HepG2 (cell line): Measurements from ENCODE around the gene KLHL30. TPM values are rescaled to one million over a fixed set of nuclear protein-coding genes. Genes with fewer than 3 reads are reported as not detected.
A peak's percentile ranks its signal among the peaks of the same experiment; 100 is the strongest.

Experiments
- AGO1 ChIP-seq: fragments of 200-400 bp; formaldehyde crosslinking; IDR thresholded peaks from 2 replicates; pipeline ENCODE4 v1.6.1; 2017; ENCODE audit warnings: mild to moderate bottlenecking, low read depth, low read length, moderate library complexity; ENCODE audit not compliant: poor library complexity, severe bottlenecking
- FUBP1 ChIP-seq: sonication (generic); formaldehyde crosslinking; IDR thresholded peaks from 2 replicates; pipeline ENCODE4 v1.5.1; 2020; ENCODE audit warnings: missing genetic modification reagents, mild to moderate bottlenecking, borderline replicate concordance
- LCORL ChIP-seq, 2 experiments: fragments of 450-650 bp in 1 of 2; sonication (generic) in 1 of 2; formaldehyde crosslinking in 1 of 2; IDR thresholded peaks; 2 replicates each; pipeline versions ENCODE4 v1.5.0 to v1.6.1; 2017 to 2020; ENCODE audit warnings: antibody characterized with exemption in 1 of 2, missing genetic modification reagents in 1 of 2
- MATR3 ChIP-seq: sonication (generic); formaldehyde crosslinking; IDR thresholded peaks from 2 replicates; pipeline ENCODE4 v1.4.0; 2020; ENCODE audit warnings: missing genetic modification reagents
- NR2F6 ChIP-seq, 2 experiments: IDR thresholded peaks; 2 replicates each; pipeline ENCODE4 v1.6.1; 2016; ENCODE audit warnings: antibody characterized with exemption in 1 of 2, mild to moderate bottlenecking in 1 of 2
- POGZ ChIP-seq: sonication (generic); formaldehyde crosslinking; IDR thresholded peaks from 2 replicates; pipeline ENCODE4 v1.4.0; 2020; ENCODE audit warnings: mild to moderate bottlenecking, missing genetic modification reagents
- RFXAP ChIP-seq: sonication (generic); formaldehyde crosslinking; IDR thresholded peaks from 2 replicates; pipeline ENCODE4 v1.4.0; 2020; ENCODE audit warnings: missing genetic modification reagents, borderline replicate concordance
- SALL1 ChIP-seq: sonication (generic); formaldehyde crosslinking; IDR thresholded peaks from 2 replicates; pipeline ENCODE4 v1.8.0; 2022; ENCODE audit warnings: mild to moderate bottlenecking, missing genetic modification reagents
- SOX5 ChIP-seq: IDR thresholded peaks from 2 replicates; pipeline ENCODE4 v1.6.1; 2016; ENCODE audit warnings: borderline replicate concordance
- UBTF ChIP-seq: sonication (generic); formaldehyde crosslinking; IDR thresholded peaks from 2 replicates; pipeline ENCODE4 v1.4.0; 2020; ENCODE audit warnings: mild to moderate bottlenecking, missing genetic modification reagents
- ZIK1 ChIP-seq: sonication (generic); formaldehyde crosslinking; IDR thresholded peaks from 2 replicates; pipeline ENCODE4 v1.5.0; 2020; ENCODE audit warnings: mild to moderate bottlenecking, low read depth, missing genetic modification reagents, borderline replicate concordance
- ZNF446 ChIP-seq: sonication (generic); formaldehyde crosslinking; IDR thresholded peaks from 2 replicates; pipeline ENCODE4 v1.5.0; 2020; ENCODE audit warnings: mild to moderate bottlenecking, missing genetic modification reagents
- ZNF512 ChIP-seq: sonication (generic); formaldehyde crosslinking; IDR thresholded peaks from 2 replicates; pipeline ENCODE4 v1.4.0; 2020; ENCODE audit warnings: mild to moderate bottlenecking, missing genetic modification reagents
- ZNF564 ChIP-seq: sonication (generic); formaldehyde crosslinking; IDR thresholded peaks from 2 replicates; pipeline ENCODE4 v1.8.1; 2023; ENCODE audit warnings: mild to moderate bottlenecking, missing genetic modification reagents
- ZNF589 ChIP-seq: sonication (generic); formaldehyde crosslinking; conservative IDR thresholded peaks from 2 replicates; pipeline ENCODE4 v1.8.0; 2022; ENCODE audit warnings: mild to moderate bottlenecking, moderate library complexity, missing genetic modification reagents
- ZSCAN9 ChIP-seq: IDR thresholded peaks from 2 replicates; pipeline ENCODE4 v1.6.1; 2016; ENCODE audit warnings: borderline replicate concordance
- polyA plus RNA-seq, 8 experiments: library from polyadenylated mRNA; depleted of rRNA in 3 of 8; stranded (reverse) in 7 of 8; unstranded in 1 of 8; fragments of >200 nt; fragmentation: Illumina TruSeq in 4 of 8; extraction: Trizol in 4 of 8; gene quantifications; 2 replicates each; pipeline versions ENCODE4 v1.2.1 to v1.2.3, GENCODE V29; 2011 to 2016; ENCODE audit warnings: low read depth in 4 of 8, missing spikeins in 1 of 8, mixed read lengths in 1 of 8; ENCODE audit not compliant: insufficient read depth in 1 of 8
- total RNA-seq, 5 experiments: library from RNA; depleted of rRNA; stranded (reverse); fragments of >200 nt; fragmentation: Illumina TruSeq; extraction: Trizol; gene quantifications; 2 replicates each; pipeline ENCODE4 v1.2.3, GENCODE V29; 2016; ENCODE audit warnings: low read depth in 1 of 5
- TF ChIP-seq, protein P1 (sequence below): IDR thresholded peaks from 2 replicates; pipeline ENCODE4 v1.6.1; 2016; ENCODE audit warnings: low read depth, missing genetic modification reagents, missing compliant biosample characterization

The KLHL30 gene
- total and polyA plus RNA-seq, 2 of the 13 experiments (the other 11 are each of a cell fraction or from before 2014, with no cell fraction given) = 0.05 TPM; not detected in 1

GRCh38 chr2:238106698-238107524, 31.6 kb upstream of the KLHL30 start (continued):
- TF ChIP-seq ZSCAN9 (CRISPR knock-in tag) = peak; percentile 15; the same call in 1 of the 2 replicates
- TF ChIP-seq ZIK1 = 0 out of 2 replicates have a peak, but pooled peaks have one; percentile 3
- TF ChIP-seq MATR3 = no peak
- no peak for TF ChIP-seq NR2F6 (IDR thresholded peaks at IDR 0.05)
- no peak for TF ChIP-seq NR2F6 (CRISPR knock-in tag; IDR thresholded peaks at IDR 0.05)
- no peak for TF ChIP-seq FUBP1 (CRISPR knock-in tag)
- TF ChIP-seq ZNF512 (CRISPR knock-in tag) = peak; percentile 57; the same call in 1 of the 2 replicates
- TF ChIP-seq LCORL (IDR thresholded peaks at IDR 0.05) = no peak
- no peak for TF ChIP-seq LCORL (CRISPR knock-in tag; IDR thresholded peaks at IDR 0.05)
- TF ChIP-seq ZNF589 (CRISPR knock-in tag) = no peak
- TF ChIP-seq RFXAP (CRISPR knock-in tag) = no peak
- peak; percentile 19 for TF ChIP-seq AGO1
- TF ChIP-seq SALL1 = no peak
- no peak for TF ChIP-seq ZNF564
- peak; percentile 41; the same call in 1 of the 2 replicates for TF ChIP-seq UBTF (CRISPR knock-in tag)
- no peak for TF ChIP-seq SOX5 (CRISPR knock-in tag)
- TF ChIP-seq, protein P1, sequence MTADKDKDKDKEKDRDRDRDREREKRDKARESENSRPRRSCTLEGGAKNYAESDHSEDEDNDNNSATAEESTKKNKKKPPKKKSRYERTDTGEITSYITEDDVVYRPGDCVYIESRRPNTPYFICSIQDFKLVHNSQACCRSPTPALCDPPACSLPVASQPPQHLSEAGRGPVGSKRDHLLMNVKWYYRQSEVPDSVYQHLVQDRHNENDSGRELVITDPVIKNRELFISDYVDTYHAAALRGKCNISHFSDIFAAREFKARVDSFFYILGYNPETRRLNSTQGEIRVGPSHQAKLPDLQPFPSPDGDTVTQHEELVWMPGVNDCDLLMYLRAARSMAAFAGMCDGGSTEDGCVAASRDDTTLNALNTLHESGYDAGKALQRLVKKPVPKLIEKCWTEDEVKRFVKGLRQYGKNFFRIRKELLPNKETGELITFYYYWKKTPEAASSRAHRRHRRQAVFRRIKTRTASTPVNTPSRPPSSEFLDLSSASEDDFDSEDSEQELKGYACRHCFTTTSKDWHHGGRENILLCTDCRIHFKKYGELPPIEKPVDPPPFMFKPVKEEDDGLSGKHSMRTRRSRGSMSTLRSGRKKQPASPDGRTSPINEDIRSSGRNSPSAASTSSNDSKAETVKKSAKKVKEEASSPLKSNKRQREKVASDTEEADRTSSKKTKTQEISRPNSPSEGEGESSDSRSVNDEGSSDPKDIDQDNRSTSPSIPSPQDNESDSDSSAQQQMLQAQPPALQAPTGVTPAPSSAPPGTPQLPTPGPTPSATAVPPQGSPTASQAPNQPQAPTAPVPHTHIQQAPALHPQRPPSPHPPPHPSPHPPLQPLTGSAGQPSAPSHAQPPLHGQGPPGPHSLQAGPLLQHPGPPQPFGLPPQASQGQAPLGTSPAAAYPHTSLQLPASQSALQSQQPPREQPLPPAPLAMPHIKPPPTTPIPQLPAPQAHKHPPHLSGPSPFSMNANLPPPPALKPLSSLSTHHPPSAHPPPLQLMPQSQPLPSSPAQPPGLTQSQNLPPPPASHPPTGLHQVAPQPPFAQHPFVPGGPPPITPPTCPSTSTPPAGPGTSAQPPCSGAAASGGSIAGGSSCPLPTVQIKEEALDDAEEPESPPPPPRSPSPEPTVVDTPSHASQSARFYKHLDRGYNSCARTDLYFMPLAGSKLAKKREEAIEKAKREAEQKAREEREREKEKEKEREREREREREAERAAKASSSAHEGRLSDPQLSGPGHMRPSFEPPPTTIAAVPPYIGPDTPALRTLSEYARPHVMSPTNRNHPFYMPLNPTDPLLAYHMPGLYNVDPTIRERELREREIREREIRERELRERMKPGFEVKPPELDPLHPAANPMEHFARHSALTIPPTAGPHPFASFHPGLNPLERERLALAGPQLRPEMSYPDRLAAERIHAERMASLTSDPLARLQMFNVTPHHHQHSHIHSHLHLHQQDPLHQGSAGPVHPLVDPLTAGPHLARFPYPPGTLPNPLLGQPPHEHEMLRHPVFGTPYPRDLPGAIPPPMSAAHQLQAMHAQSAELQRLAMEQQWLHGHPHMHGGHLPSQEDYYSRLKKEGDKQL (CRISPR knock-in tag) = no peak
- TF ChIP-seq POGZ = peak; percentile 18; the same call in 1 of the 2 replicates
- peak; percentile 81; the same call in 1 of the 2 replicates for TF ChIP-seq ZNF446
